CD4-positive, alpha-beta T cell treated with Interferon gamma for 1 hour (primary cell): Measurements from ENCODE around the gene CMTM2.

Experiments used
- DNase-seq: peaks from one replicate; pipeline ENCODE4 v3.0.0-alpha.2; 2020

Gene CMTM2

DNA sequence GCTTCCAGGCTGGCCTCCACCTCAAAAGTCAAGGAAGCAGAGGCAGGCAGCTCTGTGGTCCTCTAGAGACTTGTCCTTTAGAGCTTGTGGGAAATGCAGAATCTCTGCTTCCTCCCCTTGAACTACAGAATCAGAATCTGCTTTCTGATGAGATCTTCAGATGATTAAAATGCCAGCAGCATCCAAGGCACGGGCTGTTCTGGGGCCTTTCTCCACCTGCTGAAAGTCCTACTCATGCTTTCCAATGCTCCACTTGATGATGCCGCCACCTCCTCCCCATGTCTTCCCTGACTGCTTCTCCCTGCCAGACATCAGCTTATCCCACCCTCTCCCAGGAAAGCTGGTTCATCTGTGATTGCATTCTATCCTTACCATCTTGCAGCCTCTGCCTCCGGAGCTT lies 58.5 kb downstream of the CMTM2 start:
- no peak for DNase-seq
